ENCODE data around the gene PIGW.
A peak's percentile ranks its signal among the peaks of the same experiment; 100 is the strongest.

PIGW gene

DNA sequence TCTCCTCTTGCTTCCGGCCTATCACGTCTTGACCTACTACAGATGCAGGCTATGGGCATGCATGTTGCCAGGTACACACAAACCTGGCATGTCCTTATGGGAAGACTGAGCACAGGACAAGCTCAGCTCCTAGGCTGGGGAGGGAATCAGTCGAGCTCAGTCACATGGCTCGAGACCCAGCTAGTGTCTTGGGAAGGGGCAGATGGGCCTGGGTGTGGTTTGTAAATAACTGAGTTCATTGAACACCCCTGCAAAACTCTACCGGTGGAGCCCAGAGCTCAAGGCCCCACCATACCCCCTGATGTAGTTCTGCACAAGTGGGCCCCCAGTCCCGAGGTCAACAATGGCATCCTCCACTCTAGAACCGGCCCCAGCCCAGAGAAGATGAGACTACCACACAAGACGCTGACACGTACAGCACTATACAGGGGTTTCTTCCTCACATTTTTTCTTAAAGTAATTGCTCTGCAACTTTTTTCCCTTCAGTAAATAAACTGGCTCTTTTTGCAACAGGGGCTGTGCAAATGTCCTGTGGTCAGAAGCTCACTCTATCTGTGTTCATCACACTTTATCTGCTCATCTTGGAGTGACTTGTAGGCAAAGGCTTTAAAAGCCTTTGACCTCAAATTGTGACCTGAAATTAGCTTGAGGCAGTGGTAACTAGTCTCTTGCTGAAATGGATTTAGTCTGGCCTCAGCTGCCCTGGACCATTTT is 25.4 kb upstream of the PIGW start:
- no peak for DNase-seq

DNA sequence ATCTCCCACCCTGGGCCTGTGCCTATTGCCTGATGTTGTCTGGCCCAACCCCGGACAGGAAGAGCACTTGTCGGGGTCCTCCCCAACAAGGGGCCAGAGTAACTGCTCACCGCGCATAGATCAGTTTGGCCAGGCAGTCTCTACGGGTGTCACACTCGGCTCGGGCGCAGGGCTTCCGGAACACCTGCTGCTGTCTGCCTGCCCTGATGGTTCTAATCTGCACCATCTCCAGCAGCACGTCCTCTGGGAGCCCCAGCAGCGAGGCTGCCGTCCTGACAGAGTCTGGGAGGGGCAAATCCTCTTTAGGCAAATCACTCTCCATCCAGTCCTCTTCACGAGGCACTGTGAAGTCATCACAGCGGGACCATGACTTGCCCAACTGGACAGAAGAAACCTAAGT is 24.2 kb upstream of the PIGW start:
- DNase-seq = no peak

DNA sequence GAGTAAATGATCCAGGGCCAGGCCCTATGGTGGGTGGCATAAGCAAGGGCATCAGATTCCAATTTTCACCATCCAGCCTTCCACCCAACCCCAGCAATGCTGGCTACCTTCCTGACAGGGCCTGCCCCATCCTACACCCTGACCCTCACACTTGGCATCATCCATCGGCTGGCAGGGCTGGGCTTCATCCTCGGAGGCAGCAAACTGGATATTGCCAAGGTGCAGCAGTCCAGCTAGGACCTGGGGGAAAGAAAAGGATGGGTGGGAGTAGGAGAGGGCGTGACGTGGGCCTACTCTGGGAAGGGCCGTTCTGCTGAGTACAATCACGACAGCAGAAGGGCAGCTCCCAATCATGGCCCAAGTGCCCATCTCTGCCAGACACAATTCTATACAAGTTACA is 23.6 kb upstream of the PIGW start:
- no peak for DNase-seq

DNA sequence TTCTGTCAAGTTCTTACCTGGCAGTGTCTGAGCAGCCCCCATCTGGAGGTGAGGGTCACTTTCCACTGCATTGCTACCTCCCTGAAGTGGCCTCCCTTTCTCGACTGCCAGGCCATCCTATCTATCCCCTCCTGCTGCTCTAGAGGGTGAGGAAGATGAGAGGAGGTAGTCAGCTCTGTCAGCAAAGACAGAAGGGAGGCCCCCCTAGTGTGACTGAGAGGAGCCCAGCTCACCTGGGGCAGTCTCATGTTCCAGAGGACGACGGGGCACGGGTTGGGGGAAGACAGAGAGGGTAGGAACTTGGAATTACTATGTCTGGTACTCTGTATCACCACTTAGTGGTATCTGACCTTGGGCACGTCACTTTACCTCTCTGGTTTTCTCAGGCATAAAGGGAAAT is 22.1 kb upstream of the PIGW start:
- no peak for DNase-seq

DNA sequence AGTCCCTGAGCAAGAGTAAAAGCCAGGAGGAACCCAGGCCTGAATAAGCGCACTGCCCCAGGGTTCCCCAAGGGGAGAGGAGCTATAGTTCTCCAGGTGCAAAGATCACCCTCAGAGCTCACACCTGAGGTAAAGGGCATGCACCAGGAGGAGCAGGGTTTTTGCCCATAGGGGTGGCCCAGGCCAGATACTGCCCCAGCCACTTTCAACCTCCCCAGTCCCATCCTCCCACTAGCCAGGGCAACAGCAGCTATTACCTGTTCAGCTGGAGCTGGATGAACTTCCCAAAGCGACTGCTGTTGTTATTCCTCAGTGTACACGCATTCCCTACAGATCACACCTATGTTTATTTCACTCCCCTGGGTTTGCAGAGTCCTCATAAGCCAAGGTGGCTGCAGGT is 19.9 kb upstream of the PIGW start:
- DNase-seq = no peak

DNA sequence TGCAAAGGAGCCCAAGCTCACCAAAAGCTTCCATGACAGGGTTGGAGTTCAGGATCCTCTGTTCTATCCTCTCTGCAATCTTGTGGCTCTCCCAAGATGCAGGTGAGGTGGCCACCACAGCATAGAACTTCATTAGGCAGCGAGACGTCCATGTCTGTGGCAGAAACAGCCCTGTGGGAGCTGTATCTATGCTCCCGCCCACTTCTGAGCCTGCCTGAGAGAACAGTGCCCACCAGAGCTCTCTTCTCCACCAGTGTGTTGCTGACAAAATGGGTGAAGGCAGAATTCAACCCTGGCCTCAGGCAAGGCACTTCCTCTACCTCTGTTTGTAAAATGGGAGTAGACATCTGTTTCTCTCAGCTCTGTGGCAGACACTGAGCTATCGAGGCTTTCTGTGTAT is 18.9 kb upstream of the PIGW start:
- no peak for DNase-seq

DNA sequence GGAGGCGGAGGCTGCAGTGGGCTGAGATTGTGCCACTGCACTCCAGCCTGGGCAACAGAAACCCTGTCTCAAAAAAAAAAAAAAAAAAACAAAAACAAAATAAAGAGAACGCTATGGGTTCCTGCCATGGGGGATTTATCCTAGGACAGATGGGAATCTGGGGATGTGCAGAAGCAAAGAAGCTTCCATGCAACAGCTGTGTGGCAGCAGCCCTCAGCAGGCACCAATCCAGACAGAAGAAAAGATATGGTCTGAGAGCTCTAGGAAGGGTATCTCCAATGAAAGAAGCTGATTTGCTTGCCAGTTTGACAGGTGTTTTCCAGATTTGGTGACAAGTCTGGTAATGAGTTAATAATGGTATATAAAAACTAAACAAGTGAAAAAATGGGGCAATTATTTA is 11.7 kb upstream of the PIGW start:
- no peak for DNase-seq

DNA sequence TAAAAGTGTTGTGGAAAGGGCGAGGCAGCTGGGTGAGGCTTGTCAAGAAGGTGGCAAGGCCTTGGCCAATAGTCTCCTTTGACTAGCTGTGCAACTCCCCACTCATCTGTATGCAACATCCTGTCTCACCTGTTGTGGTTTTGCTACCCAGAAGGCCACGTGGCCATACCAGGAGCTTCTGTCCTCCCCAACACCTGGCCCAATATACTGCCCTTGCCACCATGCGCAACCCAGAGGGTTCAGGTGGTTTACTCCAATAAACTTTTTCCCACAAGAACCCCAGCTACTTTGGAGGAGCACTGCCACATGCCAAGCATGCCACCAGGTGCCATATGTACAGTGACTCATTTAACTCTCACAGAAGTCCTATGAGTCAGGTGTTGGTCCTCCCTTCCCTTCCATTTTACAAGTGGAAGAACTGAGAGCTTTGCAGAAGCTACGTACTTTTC is 10.3 kb upstream of the PIGW start:
- DNase-seq = no peak

DNA sequence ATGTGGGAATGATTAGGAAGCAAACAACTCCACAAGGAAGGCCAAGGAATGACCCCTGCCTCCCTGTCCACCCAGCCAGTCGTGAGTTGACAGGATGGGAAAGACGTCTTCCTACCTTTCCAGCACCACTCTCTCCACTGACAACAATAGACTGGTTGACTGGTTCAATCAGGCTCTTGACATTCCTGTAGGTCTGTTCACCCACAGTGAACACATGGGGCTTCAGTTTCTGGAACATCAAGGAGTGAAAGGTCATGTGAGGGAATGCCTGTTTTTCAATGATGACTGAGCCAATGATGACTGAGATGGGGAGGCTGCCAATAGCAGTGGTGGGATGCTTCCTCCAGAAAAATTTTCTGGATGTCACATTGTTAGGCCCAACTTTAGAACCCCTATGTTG is 9.7 kb upstream of the PIGW start:
- no peak for DNase-seq

DNA sequence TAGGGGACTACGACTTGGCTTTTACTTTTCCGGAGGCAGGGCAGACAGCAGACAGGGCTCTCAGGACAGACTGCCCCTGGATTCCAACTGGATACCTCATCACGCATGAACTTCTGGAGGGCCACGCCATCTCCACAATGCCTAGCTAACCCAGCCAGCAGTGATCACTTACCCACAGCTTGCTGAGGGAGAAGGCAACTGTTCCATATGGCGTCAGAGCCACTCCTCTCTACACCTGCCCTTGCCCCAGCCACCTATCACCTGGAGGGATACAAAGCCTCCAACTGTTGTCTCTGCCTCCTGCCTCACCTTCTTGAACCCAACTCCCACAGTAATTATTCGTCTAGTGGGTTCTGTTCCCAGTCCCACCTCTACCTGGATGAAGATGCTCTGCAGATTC is 8.9 kb upstream of the PIGW start:
- no peak for DNase-seq

DNA sequence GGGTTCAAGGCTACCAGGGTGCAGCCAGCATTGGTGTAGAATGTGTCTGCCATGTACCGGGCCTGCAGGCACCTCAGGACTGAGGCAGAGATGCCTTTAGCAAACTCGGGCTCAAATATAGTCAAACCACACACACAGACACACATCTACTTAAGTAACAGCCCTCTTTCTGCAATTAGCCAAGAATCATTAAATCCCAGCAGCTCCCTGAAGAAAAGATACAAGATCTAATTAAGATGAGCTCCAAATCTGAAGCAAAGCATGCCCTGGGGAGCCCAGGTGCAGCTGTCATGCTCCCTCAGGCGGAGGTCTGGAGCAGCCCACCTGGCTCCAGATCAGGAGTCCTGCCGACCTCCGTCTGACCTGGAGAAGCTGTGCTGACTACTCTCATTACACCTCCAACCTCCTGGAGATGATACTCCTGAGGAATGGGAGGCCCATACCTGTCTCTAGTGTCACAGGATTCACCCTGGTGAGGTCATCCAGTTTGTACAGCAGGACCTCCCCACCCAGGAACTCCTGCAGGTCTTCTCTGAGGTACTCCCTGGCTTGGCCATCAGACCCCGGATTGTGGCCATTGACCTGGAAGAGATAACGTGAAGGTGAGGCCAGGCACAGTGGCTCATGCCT is 7.1 kb upstream of the PIGW start:
- DNase-seq = no peak

DNA sequence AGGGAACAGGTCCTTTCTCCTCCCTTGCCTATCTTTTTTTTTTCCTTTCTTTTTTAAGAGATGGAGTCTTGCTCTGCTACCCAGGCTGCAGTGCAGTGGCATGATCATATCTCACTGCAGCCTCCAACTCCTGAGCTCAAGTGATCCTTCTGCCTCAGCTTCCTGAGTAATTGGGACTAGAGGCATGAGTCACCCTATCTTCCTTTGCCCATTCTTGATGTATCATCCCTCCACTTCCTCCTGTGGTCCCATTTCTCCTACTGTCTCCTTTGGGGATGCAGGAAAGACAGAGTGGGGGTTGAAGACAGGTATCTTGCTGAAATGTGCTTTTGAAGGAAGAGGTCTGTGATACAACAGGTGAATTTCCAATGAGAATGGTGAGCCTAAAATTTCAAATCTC is 5.7 kb upstream of the PIGW start:
- no peak for DNase-seq

DNA sequence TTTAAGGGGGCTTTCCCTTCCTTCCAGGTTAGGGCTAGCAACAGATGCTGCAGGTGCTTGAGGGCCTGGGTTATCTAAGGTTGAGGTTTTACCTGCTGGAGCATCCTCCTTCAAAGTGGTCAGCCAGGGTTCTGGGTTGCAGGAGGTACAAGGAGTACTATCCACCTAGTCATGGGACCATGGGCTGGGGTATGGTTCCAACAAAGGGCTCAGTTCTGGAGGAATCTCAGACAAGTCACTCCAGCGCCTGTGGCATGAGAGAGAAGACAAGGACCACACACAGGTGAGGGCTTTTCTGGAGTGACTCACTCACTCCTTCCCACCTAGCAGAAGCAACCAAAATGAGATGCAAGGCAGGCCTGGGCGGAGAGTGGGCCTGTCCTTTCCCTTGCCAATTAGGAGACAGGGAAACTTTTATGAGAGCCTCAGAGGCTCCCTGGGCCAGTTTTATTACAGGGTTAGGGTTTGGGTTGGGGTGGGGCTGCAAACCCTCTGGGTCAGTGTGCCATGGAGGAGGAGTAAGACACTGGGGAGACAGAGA is 2.3 kb upstream of the PIGW start:
- DNase-seq = no peak

DNA sequence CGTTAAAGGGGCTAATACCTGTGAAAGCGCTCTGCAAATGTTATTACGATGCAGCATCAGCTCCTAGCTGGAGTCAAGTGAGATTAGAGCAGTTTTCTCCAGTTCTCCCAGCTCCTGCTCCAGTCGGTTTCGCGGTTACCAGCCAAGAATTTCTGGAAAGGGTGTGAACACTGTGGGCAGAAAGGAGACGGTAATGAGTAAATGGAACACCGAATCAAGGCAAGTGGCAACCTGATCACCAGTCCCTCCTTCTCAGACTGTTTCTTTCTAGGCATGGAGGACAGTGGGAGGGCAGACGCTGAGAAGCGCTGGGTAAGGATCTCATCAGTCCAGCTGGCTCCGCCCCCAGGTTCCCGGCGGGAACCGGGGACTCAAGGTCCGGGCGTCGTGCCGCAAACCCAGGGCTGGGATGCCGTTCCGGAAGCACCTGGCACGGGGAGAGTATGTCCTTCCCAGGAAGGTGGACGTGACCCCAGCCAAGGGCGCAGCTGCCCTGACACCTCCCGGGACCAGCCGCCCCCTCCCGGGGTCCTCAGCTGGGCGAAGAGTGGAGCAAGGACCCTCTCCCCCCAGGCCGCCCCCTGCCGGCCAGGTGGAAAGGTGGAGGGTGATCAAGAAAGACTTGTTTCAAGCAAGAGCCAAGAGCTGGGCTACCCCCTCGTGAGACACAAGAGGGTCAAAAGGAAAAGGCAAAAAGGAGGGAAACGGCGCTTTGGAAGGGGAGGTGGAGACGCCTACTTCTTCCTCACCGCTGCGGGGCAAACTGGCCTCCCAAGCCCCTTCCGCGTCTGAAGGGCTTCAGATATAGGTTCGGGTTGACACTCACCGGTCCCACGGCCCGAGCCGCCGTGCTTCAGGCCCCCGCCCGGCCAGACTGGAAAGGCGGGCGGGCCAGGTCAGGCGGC is 600 bp upstream of the PIGW start:
- DNase-seq = peak; percentile 51 to 53

DNA sequence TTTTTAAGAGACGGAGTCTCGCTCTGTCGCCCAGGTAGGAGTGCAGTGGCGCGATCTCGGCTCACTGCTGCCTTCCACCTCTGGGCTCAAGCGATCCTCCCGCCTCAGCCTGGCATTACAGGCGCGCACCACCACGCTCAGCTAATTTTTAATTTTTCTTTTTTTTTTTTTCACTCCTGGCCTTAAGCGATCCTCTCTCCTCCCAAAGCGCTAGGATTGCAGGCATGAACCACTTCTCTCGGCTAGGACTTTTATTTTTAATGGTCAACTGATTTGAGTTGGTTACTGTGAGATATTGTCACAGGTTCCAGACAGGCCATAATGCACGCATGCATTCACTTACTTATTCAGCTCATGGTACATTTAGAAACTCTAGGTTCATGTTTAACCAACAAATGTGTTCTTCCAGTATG is 888 bp downstream of the PIGW start:
- no peak for DNase-seq

DNA sequence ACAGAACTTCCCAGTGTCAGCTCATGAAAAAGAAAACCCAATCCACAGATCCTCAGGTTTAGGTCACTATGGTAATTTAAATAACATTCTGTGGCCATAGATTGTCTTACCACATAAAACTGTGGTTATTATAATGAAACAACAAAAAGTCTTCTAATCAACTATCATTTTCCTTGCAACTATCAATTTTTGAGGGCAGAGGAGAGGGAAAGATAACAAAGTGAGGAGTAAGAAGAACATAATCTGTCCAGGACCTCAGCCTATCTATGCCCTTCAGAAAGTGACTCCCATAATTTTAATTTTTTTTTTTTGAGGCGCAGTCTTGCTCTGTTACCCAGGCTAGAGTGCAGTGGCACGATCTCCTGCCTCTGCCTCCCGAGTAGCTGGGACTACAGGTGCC is 5.9 kb downstream of the PIGW start:
- no peak for DNase-seq

DNA sequence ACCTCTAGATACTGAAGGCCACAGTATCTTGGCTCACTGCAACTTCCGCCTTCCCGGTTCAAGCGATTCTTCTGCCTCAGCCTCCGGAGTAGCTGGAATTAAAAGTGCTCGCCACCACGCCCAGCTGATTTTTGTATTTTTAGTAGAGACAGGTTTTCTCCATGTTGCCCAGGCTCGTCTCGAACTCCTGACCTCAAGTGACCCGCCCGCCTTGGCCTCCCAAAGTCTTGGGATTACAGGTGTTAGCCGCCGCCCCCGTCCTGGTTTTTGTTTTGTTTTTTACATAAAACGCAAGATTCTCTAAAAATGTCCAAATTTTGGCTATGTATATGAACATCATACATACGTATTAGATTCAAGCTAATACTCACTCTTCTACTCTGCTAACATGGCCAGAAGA is 8.0 kb downstream of the PIGW start:
- DNase-seq = no peak

DNA sequence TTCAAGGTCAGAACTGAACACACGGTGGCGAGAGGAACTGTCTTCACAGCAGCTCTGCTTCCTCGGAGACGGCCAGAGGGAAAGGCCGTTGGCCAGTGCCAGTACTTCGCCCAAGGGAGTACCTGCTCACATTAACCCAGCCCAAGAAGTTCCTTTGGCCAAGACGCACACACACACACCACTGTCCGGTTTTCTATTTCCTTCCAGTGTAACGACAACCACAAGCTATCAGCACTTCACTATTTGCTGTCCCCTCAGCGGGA is 9.2 kb downstream of the PIGW start:
- no peak for DNase-seq

DNA sequence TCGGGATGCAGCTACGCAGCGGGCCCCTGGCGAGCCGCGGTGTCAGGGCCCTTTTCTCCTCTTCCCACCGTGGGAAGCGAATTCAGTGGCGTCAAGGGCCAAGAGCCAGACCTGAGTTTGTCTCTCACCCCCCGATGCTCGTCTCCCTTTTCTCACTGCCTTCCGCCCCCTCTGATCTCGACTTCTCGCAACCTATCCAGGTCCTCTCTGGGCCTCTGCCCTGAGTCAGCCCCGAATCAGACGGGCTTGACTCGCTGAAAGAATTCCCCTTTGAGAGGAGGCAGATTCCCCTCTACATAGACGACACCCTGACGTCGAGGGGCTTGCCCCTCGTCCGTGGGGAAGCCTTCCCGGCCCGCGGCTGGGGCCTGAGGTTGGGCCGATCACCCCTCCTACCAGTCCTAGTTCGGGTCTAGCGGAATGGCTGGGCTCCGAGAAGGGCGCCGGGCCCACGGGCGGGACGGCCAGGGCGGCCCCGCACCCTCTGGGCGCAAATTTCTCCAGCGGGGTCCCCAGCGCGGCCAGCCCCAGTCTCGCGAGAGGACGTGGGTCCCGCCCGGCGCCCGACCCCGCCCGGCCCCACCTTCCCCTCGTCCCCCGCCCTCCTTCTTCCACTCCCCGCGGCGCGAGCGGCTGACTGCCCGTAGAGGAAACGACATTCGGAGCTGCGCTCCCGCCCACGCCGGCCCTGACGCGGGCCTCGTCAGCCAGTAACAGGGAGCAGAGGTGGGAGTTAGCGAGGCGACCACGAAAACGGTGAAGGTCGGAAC is 9.7 kb downstream of the PIGW start, which contains the start of gene GGNBP2:
Gene GGNBP2 (plus strand): TSS at position 613 of the 770 bp plus-strand sequence. CDS start 806 bp downstream, outside the sequence.
- peak; percentile 87 to 95 for DNase-seq

DNA sequence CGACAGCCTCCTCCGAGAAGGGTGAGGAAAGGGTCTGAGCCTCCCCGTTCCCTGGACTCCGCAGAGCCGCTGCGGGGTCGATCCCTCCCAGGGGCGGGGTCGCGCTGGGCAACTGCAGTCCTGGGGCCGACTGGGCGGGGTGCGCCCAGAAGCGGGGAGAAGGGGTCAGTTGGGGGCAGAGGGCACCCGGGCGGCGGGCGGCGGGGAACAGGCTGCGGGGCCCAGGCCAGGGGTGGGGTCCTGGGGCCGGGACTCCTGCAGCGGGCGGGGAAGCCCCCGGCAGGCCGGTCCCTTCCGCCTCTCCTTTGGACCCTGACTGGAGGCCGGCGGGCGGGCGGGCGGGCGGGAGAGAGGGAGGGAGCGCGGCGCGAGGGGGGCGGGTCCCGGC is 10.3 kb downstream of the PIGW start:
- no peak for DNase-seq

DNA sequence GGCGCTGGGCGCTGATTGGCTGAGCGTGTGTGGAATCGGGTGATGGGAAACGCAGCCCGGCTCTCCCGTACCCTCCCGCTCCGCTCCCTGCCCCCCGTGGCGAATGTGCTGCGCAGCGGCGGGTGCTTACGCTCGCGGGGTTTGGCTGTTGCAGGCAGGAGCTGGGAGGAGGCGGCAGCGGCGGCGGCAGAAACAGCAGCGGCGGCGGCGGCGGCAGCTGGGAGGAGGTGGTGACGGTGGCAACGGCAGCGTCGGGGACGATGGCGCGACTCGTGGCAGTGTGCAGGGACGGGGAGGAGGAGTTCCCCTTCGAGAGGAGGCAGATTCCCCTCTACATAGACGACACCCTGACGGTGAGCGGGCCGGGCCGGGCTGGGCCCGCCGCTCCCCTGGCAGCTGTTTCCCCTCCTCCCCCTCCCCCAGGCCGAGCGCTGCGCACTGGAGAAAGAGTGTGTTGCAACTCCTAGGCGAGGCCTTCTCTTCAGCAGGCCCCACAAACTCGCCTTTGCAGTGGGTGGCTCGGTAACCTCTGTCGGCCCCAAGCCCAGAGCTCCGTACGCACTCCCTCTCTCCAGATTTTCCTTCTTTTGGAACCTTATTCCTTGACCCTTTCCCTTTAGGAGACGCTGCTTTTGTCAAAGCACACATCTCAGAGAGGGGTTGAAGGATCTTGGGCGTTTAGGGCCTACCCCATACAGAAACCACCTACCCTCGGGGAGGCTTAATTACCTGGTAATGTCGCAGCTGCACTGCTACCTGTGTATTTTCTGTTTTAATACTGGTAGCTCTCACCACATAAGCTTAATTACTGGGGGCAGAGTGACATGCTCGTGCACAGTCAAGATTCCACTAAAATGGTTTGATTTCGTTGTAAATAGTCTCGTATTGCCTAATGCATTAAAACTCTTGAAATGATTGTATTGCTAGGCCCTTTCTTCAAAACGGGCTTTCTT is 11.0 kb downstream of the PIGW start:
- peak; percentile 94 to 95 for DNase-seq

Measured in activated CD4-positive, alpha-beta T cell treated with anti-CD3 and anti-CD28 coated beads for 4 hours (primary cell).